Heart left ventricle (tissue), 16 donors: Measurements from ENCODE around the gene EP400. TPM values are rescaled to one million over a fixed set of nuclear protein-coding genes. Genes with fewer than 3 reads are reported as not detected.

Experiments
- ATAC-seq, 4 donors: fragments of 200-7000 bp; cut with Tn5 transposase; one replicate each; pipeline ENCODE4 v1.9.1; 2020 to 2022; ENCODE audit warnings: moderate library complexity in 4 of 4, mild to moderate bottlenecking in 3 of 4, moderate number of reproducible peaks in 1 of 4
- DNase-seq, 5 donors: peaks; one replicate each; pipeline ENCODE4 v3.0.0-alpha.2; 2020
- H3K27ac ChIP-seq, 12 donors: fragments of 200-600 bp; sonication (generic) in 4 of 12; one replicate each; pipeline versions ENCODE4 v1.5.0 to v1.8.0; 2016 to 2022; ENCODE audit warnings: mild to moderate bottlenecking in 2 of 12
- H3K27me3 ChIP-seq, 9 donors: fragments of 200-600 bp; sonication (generic) in 2 of 9; one replicate each; pipeline versions ENCODE4 v1.5.1 to v1.8.0; 2016 to 2022; ENCODE audit warnings: mild to moderate bottlenecking in 3 of 9
- H3K36me3 ChIP-seq, 9 donors: fragments of 200-600 bp; sonication (generic) in 2 of 9; one replicate each; pipeline versions ENCODE4 v1.5.0 to v1.8.0; 2018 to 2022; ENCODE audit warnings: mild to moderate bottlenecking in 2 of 9
- H3K4me1 ChIP-seq, 12 donors: fragments of 200-600 bp; sonication (generic) in 4 of 12; one replicate each; pipeline versions ENCODE4 v1.5.0 to v1.8.0; 2016 to 2022; ENCODE audit warnings: mild to moderate bottlenecking in 3 of 12
- H3K4me3 ChIP-seq, 12 donors: fragments of 200-600 bp; sonication (generic) in 4 of 12; one replicate each; pipeline versions ENCODE4 v1.5.0 to v1.8.0; 2017 to 2022; ENCODE audit warnings: mild to moderate bottlenecking in 9 of 12, moderate library complexity in 4 of 12
- H3K9me3 ChIP-seq, 12 donors: fragments of 200-600 bp; sonication (generic) in 4 of 12; one replicate each; pipeline versions ENCODE4 v1.5.0 to v1.8.0; 2016 to 2022; ENCODE audit warnings: mild to moderate bottlenecking in 1 of 12
- CTCF ChIP-seq, 12 donors: fragments of 200-600 bp; sonication (generic) in 4 of 12; IDR thresholded peaks; one replicate each; pipeline versions ENCODE4 v1.5.0 to v1.8.0; 2018 to 2022; ENCODE audit warnings: antibody characterized with exemption in 12 of 12, mild to moderate bottlenecking in 5 of 12
- POLR2A ChIP-seq, 2 donors: fragments of 450-650 bp; IDR thresholded peaks; one replicate each; pipeline ENCODE4 v1.6.1; 2017; ENCODE audit warnings: antibody characterized with exemption in 2 of 2, mild to moderate bottlenecking in 2 of 2, moderate library complexity in 2 of 2
- WGBS, 4 donors: extraction: QIAGEN DNeasy Blood & Tissue Kit in 2 of 4; methylation state at CpG; one replicate each; pipeline versions ENCODE4 v1.1.5 to v1.1.7; 2013 to 2018; 5-methylcytosine and 5-hydroxymethylcytosine counted together
- intact Hi-C, 10 donors: fragments of 100-400 bp; cut with DNase I; formaldehyde crosslinking; loops; one replicate each; pipeline versions ENCODE4 v1.11.1 to v1.14.2; 2022
- polyA plus RNA-seq, 2 donors: library from polyadenylated mRNA; stranded (reverse); fragments of 200-250 nt; gene quantifications; one replicate each; pipeline ENCODE4 v1.2.3, GENCODE V29; 2013
- total RNA-seq, 9 donors: library from RNA; depleted of rRNA in 2 of 9; stranded (reverse); fragments of >200 nt in 2 of 9; fragmentation: NEBNext Ultra II Directional in 3 of 9; extraction: Animal tissue kit (Norgen Biotek cat#: 25700) in 3 of 9; gene quantifications; one replicate each; pipeline versions ENCODE4 v1.1.0 to v1.2.4, GENCODE V29; 2016 to 2023
- donor health status: ischemic (EF 13 %, LVEDD 7.1; RV severe dilation, severe dysfunction).
- donor health status: healthy with polysubstance abuse.
- donor health status: DM: no; HTN: yes; CAD: no.
- donor health status: DM: no; HTN: no; CAD: no.
- donor health status: ischemic (EF 25% LVEDD 6.9; RV normal size, moderate dysfunction).
- donor health status: ischemic (EF 25% LVEDD 5.7; RV mildly dilated, moderate dysfunction).
- donor health status: healthy.
- donor health status: DM: yes; HTN: yes; CAD: no.
- donor health status: ischemic (EF 35%, LVEDD 5.7; RV mildly dilated, moderate dysfunction).
- donor health status: nonischemic (EF 11% LVEDD 7.7; RV severe dilation, severe dysfunction).
- donor health status: DM: yes; HTN: yes; CAD: no.
- donor health status: PGD.
- donor health status: ischemic (EF 29% LVEDD 5.4; RV normal size, mild dysfunction).
- donor health status: nonischemic (EF 23%, LVEDD 6.1; RV moderate dilation, normal function).

Gene EP400
- total and polyA plus RNA-seq, 11 donors = 9.8 to 27.8 (median 13.5) TPM

GRCh38 chr12:132105467-132105866, 155.7 kb downstream of the EP400 start:
- no peak for ATAC-seq
- Histone ChIP-seq H3K27me3 (no peaks in the 10 kb centered on the region), H3K9me3 (no peaks in the 10 kb centered on the region), H3K4me1 (no peaks in the 10 kb centered on the region), H3K27ac (no peak overlapping the region), H3K36me3 (peaks cover 0 to 50% (median 40%) of the 10 kb centered on the region in 9 donors), H3K4me3 (no peak overlapping the region)
- no peak for TF ChIP-seq POLR2A (IDR thresholded peaks at IDR 0.05)
- no peak for TF ChIP-seq CTCF (IDR thresholded peaks at IDR 0.05)
- DNase-seq = no peak
- 86 to 94% (median 91%) methylated on average over 6 of the region's 6 CpGs for WGBS, 4 donors
- intact Hi-C loops = no loop called here

GRCh38 chr12:132106921-132107320, 157.2 kb downstream of the EP400 start:
- WGBS, 4 donors = 96 to 97% (median 97%) methylated on average over 7 of the region's 7 CpGs
- Histone ChIP-seq H3K36me3 (peaks cover 0 to 60% (median 53%) of the 10 kb centered on the region in 9 donors), H3K27ac (no peak overlapping the region), H3K4me3 (no peak overlapping the region), H3K9me3 (no peaks in the 10 kb centered on the region), H3K27me3 (no peaks in the 10 kb centered on the region), H3K4me1 (no peaks in the 10 kb centered on the region)
- ATAC-seq (no peak), DNase-seq (no peak)
- no peak for TF ChIP-seq CTCF (IDR thresholded peaks at IDR 0.05)
- TF ChIP-seq POLR2A (IDR thresholded peaks at IDR 0.05) = no peak
- intact Hi-C loops = no loop called here

- intact Hi-C loops = no loop called here
- no peak for DNase-seq
- TF ChIP-seq POLR2A (IDR thresholded peaks at IDR 0.05) = no peak
- no peak for TF ChIP-seq CTCF (IDR thresholded peaks at IDR 0.05)
- Histone ChIP-seq H3K4me1 (no peaks in the 10 kb centered on the region), H3K4me3 (no peak overlapping the region), H3K27me3 (no peaks in the 10 kb centered on the region), H3K36me3 (peaks cover 0 to 72% (median 57%) of the 10 kb centered on the region in 9 donors), H3K9me3 (no peaks in the 10 kb centered on the region), H3K27ac (no peak overlapping the region)
- ATAC-seq = no peak
- WGBS, 4 donors = 84 to 90% (median 88%) methylated on average over 16 of the region's 16 CpGs
Measured at GRCh38 chr12:132108211-132108832, 158.6 kb downstream of the EP400 start.

- DNase-seq (no peak), ATAC-seq (no peak)
- Histone ChIP-seq H3K27ac (no peak overlapping the region), H3K36me3 (peaks cover 0 to 86% (median 71%) of the 10 kb centered on the region in 9 donors), H3K27me3 (no peaks in the 10 kb centered on the region), H3K4me3 (no peak overlapping the region), H3K9me3 (no peaks in the 10 kb centered on the region), H3K4me1 (no peaks in the 10 kb centered on the region)
- intact Hi-C loops = no loop called here
- WGBS, 4 donors = 86 to 94% (median 91%) methylated on average over 8 of the region's 8 CpGs
- TF ChIP-seq CTCF (IDR thresholded peaks at IDR 0.05) = no peak
- TF ChIP-seq POLR2A (IDR thresholded peaks at IDR 0.05) = no peak
Measured at GRCh38 chr12:132109741-132110140, 160.0 kb downstream of the EP400 start.
